A549 (cell line): ENCODE data around the gene CACNA2D2. TPM values are rescaled to one million over a fixed set of nuclear protein-coding genes. Genes with fewer than 3 reads are reported as not detected.
A peak's percentile ranks its signal among the peaks of the same experiment; 100 is the strongest.

Experiments used
- ATAC-seq, 2 experiments: fragments of 200-7000 bp in 1 of 2; fragments of >200 bp in 1 of 2; cut with Nextera tagmentation in 1 of 2; cut with Tn5 transposase in 1 of 2; 3 replicates each; pipeline versions ENCODE4 v1.8.0 to v1.9.1; 2018 to 2020; ENCODE audit warnings: mild to moderate bottlenecking in 1 of 2, moderate library complexity in 1 of 2
- CTCF ChIA-PET: fragments of 300-600 bp; sonication (Branson Sonifier 250); formaldehyde crosslinking; extraction: SDS; loops from one replicate; lab custom pipeline; 2021; ENCODE audit warnings: antibody characterized with exemption, inconsistent platforms; lab: Yijun Ruan, JAX
- POLR2A ChIA-PET: fragments of 350-600 bp; formaldehyde crosslinking; extraction: SDS; loops from one replicate; lab custom pipeline; 2021; ENCODE audit warnings: antibody characterized with exemption, inconsistent platforms; lab: Yijun Ruan, JAX
- DNase-seq, 2 experiments: peaks; one replicate each; pipeline versions ENCODE4 v3.0.0 to v3.0.0-alpha.2; 2011 to 2016; ENCODE audit warnings: low read depth in 1 of 2, low spot score in 1 of 2
- FAIRE-seq: peaks from 2 replicates; lab custom pipeline; 2011; peaks lifted over from hg19 to GRCh38; lab: Jason Lieb, UNC
- H3K27ac ChIP-seq, 2 experiments: fragments of >200 bp; sonication (Bioruptor Twin); formaldehyde crosslinking; 3 replicates each; pipeline ENCODE4 v1.5.1; 2016 to 2017
- H3K4me1 ChIP-seq: fragments of >200 bp; sonication (Bioruptor Twin); formaldehyde crosslinking; 3 replicates; pipeline ENCODE4 v1.6.1; 2016
- H3K4me2 ChIP-seq: fragments of >200 bp; sonication (Bioruptor Twin); formaldehyde crosslinking; 3 replicates; pipeline ENCODE4 v1.6.1; 2016
- H3K4me3 ChIP-seq: fragments of >200 bp; sonication (Bioruptor Twin); formaldehyde crosslinking; 3 replicates; pipeline ENCODE4 v1.5.1; 2016
- H3K9me3 ChIP-seq: fragments of >200 bp; sonication (Bioruptor Twin); formaldehyde crosslinking; 3 replicates; pipeline ENCODE4 v1.6.1; 2016
- ATOH8 ChIP-seq: fragments of 250-450 bp; sonication (Bioruptor Pico); IDR thresholded peaks from 2 replicates; pipeline ENCODE4 v1.5.0; 2020; ENCODE audit warnings: low read depth, mild to moderate bottlenecking, moderate library complexity
- BHLHE40 ChIP-seq: IDR thresholded peaks from 2 replicates; pipeline ENCODE4 v1.6.1; 2012; ENCODE audit warnings: low read depth, low read length, inconsistent platforms
- CBX2 ChIP-seq: fragments of 200-600 bp; sonication (generic); IDR thresholded peaks from 2 replicates; pipeline ENCODE4 v1.6.1; 2016; ENCODE audit warnings: low read depth, mild to moderate bottlenecking, borderline replicate concordance
- CTCF ChIP-seq: fragments of >200 bp; sonication (Bioruptor Twin); formaldehyde crosslinking; IDR thresholded peaks from 3 replicates; pipeline ENCODE4 v1.5.1; 2016
- E2F6 ChIP-seq: IDR thresholded peaks from 2 replicates; pipeline ENCODE4 v1.6.1; 2012; ENCODE audit warnings: low read depth, borderline replicate concordance
- EP300 ChIP-seq, 2 experiments: fragments of >200 bp; sonication (Bioruptor Twin); formaldehyde crosslinking; IDR thresholded peaks; 2 replicates in 1 of 2; 3 replicates in 1 of 2; pipeline ENCODE4 v1.6.1; 2016 to 2017
- FOSB ChIP-seq: fragments of 250-450 bp; sonication (Bioruptor Pico); IDR thresholded peaks from 2 replicates; pipeline ENCODE4 v1.5.0; 2020; ENCODE audit warnings: mild to moderate bottlenecking, moderate library complexity
- FOXS1 ChIP-seq: fragments of 250-450 bp; sonication (Bioruptor Pico); IDR thresholded peaks from 2 replicates; pipeline ENCODE4 v1.5.0; 2020; ENCODE audit warnings: mild to moderate bottlenecking, moderate library complexity
- HEYL ChIP-seq: fragments of 250-450 bp; sonication (Bioruptor Pico); IDR thresholded peaks from 2 replicates; pipeline ENCODE4 v1.8.0; 2021; ENCODE audit warnings: mild to moderate bottlenecking, moderate library complexity
- JUN ChIP-seq, 2 experiments: fragments of >200 bp; sonication (Bioruptor Twin); formaldehyde crosslinking; IDR thresholded peaks; 2 replicates in 1 of 2; 3 replicates in 1 of 2; pipeline ENCODE4 v1.6.1; 2016 to 2017
- JUNB ChIP-seq: fragments of >200 bp; sonication (Bioruptor Twin); formaldehyde crosslinking; IDR thresholded peaks from 2 replicates; pipeline ENCODE4 v1.6.1; 2016
- NPAS2 ChIP-seq: fragments of 250-450 bp; sonication (Bioruptor Pico); IDR thresholded peaks from 2 replicates; pipeline ENCODE4 v1.8.0; 2022; ENCODE audit warnings: mild to moderate bottlenecking, moderate library complexity, borderline replicate concordance
- PBX3 ChIP-seq: IDR thresholded peaks from 2 replicates; pipeline ENCODE4 v1.6.1; 2012
- POLR2AphosphoS2 ChIP-seq: conservative IDR thresholded peaks from 2 replicates; pipeline ENCODE4 v1.6.1; 2012; ENCODE audit warnings: low read length, improper control_type of control experiment, inconsistent platforms
- RARB ChIP-seq: fragments of 250-450 bp; sonication (Bioruptor Pico); IDR thresholded peaks from 2 replicates; pipeline ENCODE4 v1.8.0; 2021; ENCODE audit warnings: mild to moderate bottlenecking, moderate library complexity
- RNF2 ChIP-seq: fragments of 200-600 bp; sonication (generic); IDR thresholded peaks from 2 replicates; pipeline ENCODE4 v1.6.1; 2016; ENCODE audit warnings: low read depth, mild to moderate bottlenecking, antibody characterized with exemption, moderate library complexity, borderline replicate concordance
- TFCP2L1 ChIP-seq: fragments of 250-450 bp; sonication (Bioruptor Pico); IDR thresholded peaks from 2 replicates; pipeline ENCODE4 v1.5.0; 2021; ENCODE audit warnings: mild to moderate bottlenecking
- TP53 ChIP-seq: fragments of 250-450 bp; sonication (Bioruptor Pico); IDR thresholded peaks from 2 replicates; pipeline ENCODE4 v1.5.0; 2021; ENCODE audit warnings: mild to moderate bottlenecking, moderate library complexity
- USF2 ChIP-seq: fragments of 450-650 bp; IDR thresholded peaks from 2 replicates; pipeline ENCODE4 v1.6.1; 2014; ENCODE audit warnings: antibody characterized with exemption
- ZFP36 ChIP-seq: fragments of 450-650 bp; IDR thresholded peaks from 2 replicates; pipeline ENCODE4 v1.6.1; 2014; ENCODE audit warnings: borderline replicate concordance; ENCODE audit not compliant: partially characterized antibody
- WGBS: methylation state at CpG from one replicate; pipeline ENCODE4 v1.1.6; 2017; ENCODE audit errors: missing lambda C conversion rate; 5-methylcytosine and 5-hydroxymethylcytosine counted together
- polyA plus RNA-seq, 4 experiments: library from polyadenylated mRNA; depleted of rRNA in 3 of 4; stranded (reverse); fragments of >200 nt; fragmentation: RNase III in 1 of 4; extraction: RNeasy Plus Mini Kit Qiagen cat#74134 plus additional on column Dnase treatment in 1 of 4; gene quantifications; 2 replicates in 3 of 4; 3 replicates in 1 of 4; pipeline ENCODE4 v1.2.3, GENCODE V29; 2011 to 2017

CACNA2D2 gene
- polyA plus RNA-seq, 2 of the 4 experiments (the other 2 are of a cell fraction): 0.21 to 0.75 TPM

GRCh38 chr3:50364573-50365079, 138.8 kb downstream of the CACNA2D2 start:
- no peak for FAIRE-seq
- WGBS: 91% methylated on average over 31 of the region's 48 CpGs
- no peak overlapping the region for H3K4me2 ChIP-seq
- H3K4me3 ChIP-seq: no peak overlapping the region
- H3K4me1 ChIP-seq: no peaks in the 10 kb centered on the region
- H3K27ac ChIP-seq: no peak overlapping the region
- TF ChIP-seq TP53 (CRISPR knock-in tag) (no peak), CBX2 (no peak), FOSB (no peak), RNF2 (no peak), JUNB (no peak), HEYL (CRISPR knock-in tag) (no peak), E2F6 (no peak), PBX3 (no peak), TFCP2L1 (CRISPR knock-in tag) (no peak), POLR2AphosphoS2 (no peak), USF2 (no peak), CTCF (no peak), FOXS1 (CRISPR knock-in tag) (no peak)
- no peak for ATAC-seq
- DNase-seq: no peak
- POLR2A ChIA-PET: no interaction called here
- no peaks in the 10 kb centered on the region for H3K9me3 ChIP-seq
- CTCF ChIA-PET: interaction anchor here (0.6 to 4.1 kb wide), 3 partner anchors 12 to 1237 kb away, joined by 3 to 14 read pairs (median 3); no protein-coding TSS in a partner anchor

- peak overlapping the region in 1 of 2 experiments; percentile 53; a peak in 3 of 6 replicates for H3K27ac ChIP-seq
- no peak overlapping the region; the same call in 2 of the 3 replicates for H3K4me3 ChIP-seq
- POLR2A ChIA-PET: interaction anchor here (0.8 to 1.6 kb wide), 2 partner anchors 9 kb away, joined by 5 read pairs; partner anchors contain the start of genes CYB561D2 and NPRL2
- 19% methylated on average over 7 of the region's 8 CpGs for WGBS
- no peaks in the 10 kb centered on the region for H3K9me3 ChIP-seq
- CTCF ChIA-PET: interaction anchor here (1.6 kb wide), 1 partner anchor 10 kb away, joined by 4 read pairs; no protein-coding TSS in a partner anchor
- H3K4me1 ChIP-seq: peaks cover 25% of the 10 kb centered on the region
- no peak for TF ChIP-seq NPAS2
- no peak for TF ChIP-seq POLR2AphosphoS2
- TF ChIP-seq RARB (CRISPR knock-in tag): no peak
- TF ChIP-seq EP300 (IDR thresholded peaks at IDR 0.05): no peak
- no peak for TF ChIP-seq ZFP36
- no peak for TF ChIP-seq ATOH8
- TF ChIP-seq JUN (IDR thresholded peaks at IDR 0.05): no peak
- no peak for TF ChIP-seq BHLHE40
- FAIRE-seq: no peak
- DNase-seq: no peak
- peak; percentile 19 to 35; a peak in 5 of 6 replicates for ATAC-seq
- peak overlapping the region; percentile 64; the same call in 2 of the 3 replicates for H3K4me2 ChIP-seq
These were observed 143.7 kb downstream of the CACNA2D2 start for GRCh38 chr3:50359760-50360110.
